ENCODE data around the gene MYOF. TPM values are rescaled to one million over a fixed set of nuclear protein-coding genes. Genes with fewer than 3 reads are reported as not detected.

MYOF gene
- total and polyA plus RNA-seq, 2 of the 8 experiments (the other 6 are each of a cell fraction or from before 2014, with no cell fraction given): 0.98 to 2.3 TPM

- Histone ChIP-seq H2BK120ac (replicated peaks; ENCODE audit: low read depth, low read length) (no peak overlapping the region), H3K9ac (replicated peaks in 1 of 4; ENCODE audit: extremely low read depth in 1 of 4, low read depth in 3 of 4, low read length in 3 of 4) (no peak overlapping the region), H4K20me1 (replicated peaks in 1 of 2; ENCODE audit: control insufficient read depth in 1 of 2, insufficient read depth in 2 of 2, low read length in 2 of 2) (peaks cover 0 to 3% of the 10 kb centered on the region in 2 experiments), H3K23ac (ENCODE audit: insufficient read length) (no peak overlapping the region), H3K4me3 (ENCODE audit: extremely low read depth in 1 of 4, insufficient read depth in 2 of 4, low read depth in 3 of 4, low read length in 4 of 4) (no peak overlapping the region), H4K91ac (replicated peaks; ENCODE audit: insufficient read length, low read length) (no peak overlapping the region), H3K4me2 (ENCODE audit: insufficient read depth in 1 of 2, low read depth in 2 of 2, low read length in 2 of 2) (no peak overlapping the region), H3K79me1 (ENCODE audit: low read depth, low read length) (no peaks in the 10 kb centered on the region), H2BK20ac (ENCODE audit: low read length) (no peak overlapping the region), H3K56ac (replicated peaks; ENCODE audit: insufficient read length, low read depth, low read length) (no peak overlapping the region), H3K9me3 (ENCODE audit: insufficient read depth in 2 of 2, low read depth in 1 of 2, low read length in 1 of 2) (no peaks in the 10 kb centered on the region; a peak in 1 of 4 replicates), H3K4me1 (replicated peaks in 1 of 4; ENCODE audit: control insufficient read depth in 3 of 4, insufficient read depth in 4 of 4, low read length in 3 of 4) (peaks cover 0 to 2% (median 0%) of the 10 kb centered on the region in 4 experiments; a peak in 1 of 7 replicates), H3K18ac (ENCODE audit: extremely low read depth, low read length) (no peak overlapping the region), H3K14ac (ENCODE audit: insufficient read length) (no peak overlapping the region), H3K79me2 (ENCODE audit: control insufficient read depth in 1 of 2, insufficient read depth in 2 of 2, low read length in 2 of 2) (no peaks in the 10 kb centered on the region), H2AFZ (ENCODE audit: low read length) (no peak overlapping the region; the same call in 1 of the 2 replicates), H4K8ac (ENCODE audit: extremely low read depth, insufficient read depth, low read length) (no peak overlapping the region), H3K27me3 (replicated peaks in 1 of 4; ENCODE audit: control insufficient read depth in 3 of 4, extremely low read depth in 1 of 4, insufficient read depth in 3 of 4, low read length in 3 of 4) (peaks cover 0 to 2% (median 0%) of the 10 kb centered on the region in 4 experiments; a peak in 1 of 7 replicates), H3K23me2 (ENCODE audit: low read depth, low read length) (no peaks in the 10 kb centered on the region), H2BK15ac (ENCODE audit: low read length) (0 out of 2 replicates have a peak overlapping the region, but pooled peaks have one; percentile 77), H2BK5ac (ENCODE audit: low read depth, low read length) (no peak overlapping the region), H3K4ac (replicated peaks; ENCODE audit: insufficient read length, low read depth, low read length) (no peak overlapping the region), H4K5ac (ENCODE audit: insufficient read length, low read depth, low read length) (no peak overlapping the region), H2AK5ac (ENCODE audit: low read depth, low read length) (no peak overlapping the region), H3K36me3 (ENCODE audit: control insufficient read depth in 2 of 4, insufficient read depth in 4 of 4, low read length in 3 of 4) (no peaks in the 10 kb centered on the region), H2BK12ac (ENCODE audit: low read depth, low read length) (no peak overlapping the region), H3K27ac (ENCODE audit: low read depth, low read length) (no peak overlapping the region)
- TF ChIP-seq RFX5 (IDR thresholded peaks at IDR 0.05; ENCODE audit: borderline replicate concordance, low read depth, low read length) (no peak), YY1 (IDR thresholded peaks at IDR 0.05; ENCODE audit: low read depth, low read length) (no peak), GABPA (IDR thresholded peaks at IDR 0.05; ENCODE audit: borderline replicate concordance, insufficient read depth, low read length) (no peak), RNF2 (IDR thresholded peaks at IDR 0.05; ENCODE audit: borderline replicate concordance, low read depth, low read length, missing control alignments, poor library complexity, severe bottlenecking) (no peak), SRF (IDR thresholded peaks at IDR 0.05; ENCODE audit: low read depth, low read length) (no peak)
- FAIRE-seq: no peak
- POLR2A ChIA-PET (ENCODE audit: partially characterized antibody): interaction anchor here (1.1 to 1.5 kb wide), 2 partner anchors 12 to 28 kb away, joined by 4 to 6 read pairs; no protein-coding TSS in a partner anchor
- WGBS, 2 experiments (ENCODE audit: extremely low coverage in 1 of 2, insufficient coverage in 1 of 2, insufficient read length in 1 of 2, insufficient replicate concordance in 2 of 2, low coverage in 1 of 2, low lambda C conversion rate in 2 of 2, missing lambda C conversion rate in 1 of 2): 76% methylated on average over 8 of the region's 8 CpGs; no CpG with 5 or more reads in 1 of the 2 experiments
- no peak for DNase-seq (ENCODE audit: low read depth in 1 of 2, low spot score in 2 of 2)
- CTCF ChIA-PET (ENCODE audit: partially characterized antibody): interaction anchor here (0.6 to 2.0 kb wide), 8 partner anchors 10 to 102 kb away, joined by 3 to 9 read pairs (median 3); no protein-coding TSS in a partner anchor
These were observed 73.4 kb downstream of the MYOF start for GRCh38 chr10:93408783-93409182.
